Smooth muscle cell (in vitro differentiated cells): ENCODE results near the gene NMNAT2. TPM values are rescaled to one million over a fixed set of nuclear protein-coding genes. Genes with fewer than 3 reads are reported as not detected.

Experiments used
- DNase-seq: peaks from one replicate; lab custom pipeline; 2025; ENCODE audit not compliant: unreplicated experiment; lab: John Stamatoyannopoulos, UW
- H2AFZ ChIP-seq: fragments of 200-600 bp; sonication (generic); 2 replicates; pipeline ENCODE4 v1.6.0; 2016; ENCODE audit warnings: antibody characterized with exemption, low read depth, mild to moderate bottlenecking
- H3F3A ChIP-seq: fragments of 200-600 bp; sonication (generic); 2 replicates; pipeline ENCODE4 v1.6.0; 2017; ENCODE audit warnings: antibody characterized with exemption, low read depth
- H3K27ac ChIP-seq: fragments of 200-600 bp; sonication (generic); 2 replicates; pipeline ENCODE4 v1.5.1; 2016; ENCODE audit warnings: low read depth, mild to moderate bottlenecking
- H3K27me3 ChIP-seq: fragments of 200-600 bp; sonication (generic); 2 replicates; pipeline ENCODE4 v1.6.1; 2016; ENCODE audit warnings: low read depth, mild to moderate bottlenecking
- H3K36me3 ChIP-seq: fragments of 200-600 bp; sonication (generic); 2 replicates; pipeline ENCODE4 v1.5.1; 2016; ENCODE audit warnings: low read depth
- H3K4me1 ChIP-seq: fragments of 200-600 bp; sonication (generic); 2 replicates; pipeline ENCODE4 v1.5.1; 2016; ENCODE audit warnings: low read depth
- H3K4me2 ChIP-seq: fragments of 200-600 bp; sonication (generic); 2 replicates; pipeline ENCODE4 v1.6.0; 2016; ENCODE audit warnings: mild to moderate bottlenecking
- H3K4me3 ChIP-seq: fragments of 200-600 bp; sonication (generic); 2 replicates; pipeline ENCODE4 v1.5.1; 2016; ENCODE audit warnings: mild to moderate bottlenecking
- H3K79me2 ChIP-seq: fragments of 200-600 bp; sonication (generic); 2 replicates; pipeline ENCODE4 v1.6.0; 2016; ENCODE audit warnings: low read depth, mild to moderate bottlenecking
- H3K9ac ChIP-seq: fragments of 200-600 bp; sonication (generic); 2 replicates; pipeline ENCODE4 v1.6.0; 2016; ENCODE audit warnings: low read depth
- H3K9me3 ChIP-seq: fragments of 200-600 bp; sonication (generic); replicated peaks from 2 replicates; pipeline ENCODE4 v1.5.1; 2016; ENCODE audit warnings: low read depth
- H4K20me1 ChIP-seq: fragments of 200-600 bp; sonication (generic); 2 replicates; pipeline ENCODE4 v1.6.0; 2016; ENCODE audit warnings: low read depth
- CTCF ChIP-seq: fragments of 200-600 bp; sonication (generic); IDR thresholded peaks from 2 replicates; pipeline ENCODE4 v1.5.1; 2017; ENCODE audit warnings: borderline replicate concordance, mild to moderate bottlenecking, antibody characterized with exemption; ENCODE audit not compliant: insufficient read depth, poor library complexity, severe bottlenecking
- WGBS: methylation state at CpG from one replicate; pipeline ENCODE4 v1.1.7; 2016; ENCODE audit warnings: low lambda C conversion rate; 5-methylcytosine and 5-hydroxymethylcytosine counted together
- polyA plus RNA-seq: library from polyadenylated mRNA; unstranded; fragments of >200 nt; fragmentation: Nextera tagmentation; extraction: Ambion mirVana; gene quantifications from 2 replicates; pipeline ENCODE4 v1.2.1, GENCODE V29; 2016
- total RNA-seq: library from RNA; depleted of rRNA; stranded (reverse); fragments of >200 nt; gene quantifications from 2 replicates; pipeline ENCODE4 v1.2.3, GENCODE V29; 2014

Gene NMNAT2
- total and polyA plus RNA-seq, 2 experiments from 2014 or later, result 0.22 to 0.43 TPM

- H3K79me2 ChIP-seq, result no peaks in the 10 kb centered on the region
- no peak overlapping the region for H2AFZ ChIP-seq
- H3K27me3 ChIP-seq, result no peaks in the 10 kb centered on the region
- no peaks in the 10 kb centered on the region for H4K20me1 ChIP-seq
- 92% methylated on average over 3 of the region's 3 CpGs for WGBS
- no peak for DNase-seq
- H3K9me3 ChIP-seq, result no peaks in the 10 kb centered on the region
- no peak overlapping the region for H3K9ac ChIP-seq
- no peak overlapping the region for H3K4me2 ChIP-seq
- H3K4me1 ChIP-seq, result peaks cover 4% of the 10 kb centered on the region
- no peak for TF ChIP-seq CTCF
- H3K4me3 ChIP-seq, result no peak overlapping the region
- no peaks in the 10 kb centered on the region for H3K36me3 ChIP-seq
- H3K27ac ChIP-seq, result no peak overlapping the region
- H3F3A ChIP-seq, result no peaks in the 10 kb centered on the region
Observed at GRCh38 chr1:183245357-183245756, 172.8 kb downstream of the NMNAT2 start.

DNA sequence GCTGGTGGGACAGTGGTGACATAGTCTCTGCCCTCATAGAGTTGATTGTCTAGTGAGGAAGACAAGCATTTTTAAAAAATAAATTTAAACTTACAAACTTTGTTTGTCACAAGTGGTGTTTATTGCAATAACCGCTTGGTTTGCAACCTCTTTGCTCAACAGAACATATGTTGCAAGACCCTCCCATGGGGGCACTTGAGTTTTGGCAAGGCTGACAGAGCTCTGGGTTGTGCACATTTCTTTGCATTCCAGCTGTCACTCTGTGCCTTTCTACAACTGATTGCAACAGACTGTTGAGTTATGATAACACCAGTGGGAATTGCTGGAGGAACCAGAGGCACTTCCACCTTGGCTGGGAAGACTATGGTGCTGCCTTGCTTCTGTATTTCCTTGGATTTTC is 173.7 kb downstream of the NMNAT2 start:
- H3K9me3 ChIP-seq, result no peaks in the 10 kb centered on the region
- H3K27ac ChIP-seq, result no peak overlapping the region
- H3K9ac ChIP-seq, result no peak overlapping the region
- 100% methylated on average over 1 of the region's 1 CpG for WGBS
- no peak overlapping the region for H2AFZ ChIP-seq
- H3K4me2 ChIP-seq, result no peak overlapping the region
- no peak for TF ChIP-seq CTCF
- H3K4me3 ChIP-seq, result no peak overlapping the region
- peaks cover 4% of the 10 kb centered on the region for H3K4me1 ChIP-seq
- no peaks in the 10 kb centered on the region for H3K36me3 ChIP-seq
- no peaks in the 10 kb centered on the region for H3F3A ChIP-seq
- no peaks in the 10 kb centered on the region for H3K27me3 ChIP-seq
- no peaks in the 10 kb centered on the region for H4K20me1 ChIP-seq
- no peak for DNase-seq
- no peaks in the 10 kb centered on the region for H3K79me2 ChIP-seq

DNA sequence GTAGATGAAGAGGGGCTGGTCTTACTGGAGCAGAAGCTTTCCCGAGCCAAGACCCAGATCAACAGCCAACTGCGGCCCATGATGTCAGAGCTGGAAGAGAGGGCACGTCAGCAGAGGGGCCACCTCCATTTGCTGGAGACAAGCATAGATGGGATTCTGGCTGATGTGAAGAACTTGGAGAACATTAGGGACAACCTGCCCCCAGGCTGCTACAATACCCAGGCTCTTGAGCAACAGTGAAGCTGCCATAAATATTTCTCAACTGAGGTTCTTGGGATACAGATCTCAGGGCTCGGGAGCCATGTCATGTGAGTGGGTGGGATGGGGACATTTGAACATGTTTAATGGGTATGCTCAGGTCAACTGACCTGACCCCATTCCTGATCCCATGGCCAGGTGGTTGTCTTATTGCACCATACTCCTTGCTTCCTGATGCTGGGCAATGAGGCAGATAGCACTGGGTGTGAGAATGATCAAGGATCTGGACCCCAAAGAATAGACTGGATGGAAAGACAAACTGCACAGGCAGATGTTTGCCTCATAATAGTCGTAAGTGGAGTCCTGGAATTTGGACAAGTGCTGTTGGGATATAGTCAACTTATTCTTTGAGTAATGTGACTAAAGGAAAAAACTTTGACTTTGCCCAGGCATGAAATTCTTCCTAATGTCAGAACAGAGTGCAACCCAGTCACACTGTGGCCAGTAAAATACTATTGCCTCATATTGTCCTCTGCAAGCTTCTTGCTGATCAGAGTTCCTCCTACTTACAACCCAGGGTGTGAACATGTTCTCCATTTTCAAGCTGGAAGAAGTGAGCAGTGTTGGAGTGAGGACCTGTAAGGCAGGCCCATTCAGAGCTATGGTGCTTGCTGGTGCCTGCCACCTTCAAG is 174.8 kb downstream of the NMNAT2 start:
- peaks cover 4% of the 10 kb centered on the region for H3K4me1 ChIP-seq
- H4K20me1 ChIP-seq, result no peaks in the 10 kb centered on the region
- no peaks in the 10 kb centered on the region for H3F3A ChIP-seq
- H3K27me3 ChIP-seq, result no peaks in the 10 kb centered on the region
- no peak overlapping the region for H2AFZ ChIP-seq
- no peak overlapping the region for H3K4me2 ChIP-seq
- WGBS, result 96% methylated on average over 5 of the region's 5 CpGs
- no peaks in the 10 kb centered on the region for H3K36me3 ChIP-seq
- DNase-seq, result no peak
- no peaks in the 10 kb centered on the region for H3K79me2 ChIP-seq
- no peak overlapping the region for H3K9ac ChIP-seq
- H3K4me3 ChIP-seq, result no peak overlapping the region
- H3K27ac ChIP-seq, result no peak overlapping the region
- H3K9me3 ChIP-seq, result no peaks in the 10 kb centered on the region
- no peak for TF ChIP-seq CTCF

- Histone ChIP-seq H3F3A (no peaks in the 10 kb centered on the region), H3K27ac (no peak overlapping the region), H4K20me1 (no peaks in the 10 kb centered on the region), H3K9ac (no peak overlapping the region), H3K79me2 (no peaks in the 10 kb centered on the region), H3K9me3 (no peaks in the 10 kb centered on the region), H3K4me3 (no peak overlapping the region), H3K36me3 (no peaks in the 10 kb centered on the region), H3K27me3 (no peaks in the 10 kb centered on the region), H2AFZ (no peak overlapping the region), H3K4me2 (no peak overlapping the region), H3K4me1 (peaks cover 4% of the 10 kb centered on the region)
- DNase-seq, result no peak
- WGBS, result 87% methylated on average over 3 of the region's 3 CpGs
- TF ChIP-seq CTCF, result no peak
Observed at GRCh38 chr1:183242556-183242955, 175.6 kb downstream of the NMNAT2 start.
